ENCODE data around the gene KLF1.

DNA sequence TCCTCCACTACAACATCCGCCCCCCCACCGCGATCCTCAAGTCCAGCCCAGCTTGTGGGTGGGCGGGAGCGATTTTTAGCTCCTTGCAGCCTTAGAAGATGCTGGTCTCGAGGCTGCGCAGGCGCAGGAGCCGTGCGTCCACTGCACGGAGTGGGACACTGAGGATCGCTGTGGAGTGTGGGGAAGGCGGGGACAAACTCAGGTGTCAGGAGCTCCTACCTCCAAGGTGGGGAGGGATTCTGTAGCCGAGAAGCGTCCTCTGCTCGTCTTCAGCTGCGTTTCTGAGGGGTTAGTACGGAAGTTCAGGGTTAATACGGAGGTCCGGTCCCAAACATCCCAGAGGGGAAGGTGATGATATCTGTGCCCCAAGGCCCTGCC, 52.4 kb downstream of the KLF1 start, which contains the start of gene RTBDN:
- TF ChIP-seq, protein P1, sequence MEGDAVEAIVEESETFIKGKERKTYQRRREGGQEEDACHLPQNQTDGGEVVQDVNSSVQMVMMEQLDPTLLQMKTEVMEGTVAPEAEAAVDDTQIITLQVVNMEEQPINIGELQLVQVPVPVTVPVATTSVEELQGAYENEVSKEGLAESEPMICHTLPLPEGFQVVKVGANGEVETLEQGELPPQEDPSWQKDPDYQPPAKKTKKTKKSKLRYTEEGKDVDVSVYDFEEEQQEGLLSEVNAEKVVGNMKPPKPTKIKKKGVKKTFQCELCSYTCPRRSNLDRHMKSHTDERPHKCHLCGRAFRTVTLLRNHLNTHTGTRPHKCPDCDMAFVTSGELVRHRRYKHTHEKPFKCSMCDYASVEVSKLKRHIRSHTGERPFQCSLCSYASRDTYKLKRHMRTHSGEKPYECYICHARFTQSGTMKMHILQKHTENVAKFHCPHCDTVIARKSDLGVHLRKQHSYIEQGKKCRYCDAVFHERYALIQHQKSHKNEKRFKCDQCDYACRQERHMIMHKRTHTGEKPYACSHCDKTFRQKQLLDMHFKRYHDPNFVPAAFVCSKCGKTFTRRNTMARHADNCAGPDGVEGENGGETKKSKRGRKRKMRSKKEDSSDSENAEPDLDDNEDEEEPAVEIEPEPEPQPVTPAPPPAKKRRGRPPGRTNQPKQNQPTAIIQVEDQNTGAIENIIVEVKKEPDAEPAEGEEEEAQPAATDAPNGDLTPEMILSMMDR (IDR thresholded peaks at IDR 0.05; ENCODE audit: low read depth, low read length) = no peak
- no peak for TF ChIP-seq POLR2A (IDR thresholded peaks at IDR 0.05; ENCODE audit: extremely low read depth, insufficient read length)
- TF ChIP-seq, protein P2, sequence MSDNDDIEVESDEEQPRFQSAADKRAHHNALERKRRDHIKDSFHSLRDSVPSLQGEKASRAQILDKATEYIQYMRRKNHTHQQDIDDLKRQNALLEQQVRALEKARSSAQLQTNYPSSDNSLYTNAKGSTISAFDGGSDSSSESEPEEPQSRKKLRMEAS (IDR thresholded peaks at IDR 0.05; ENCODE audit: low read depth, low read length) = no peak
